CD14-positive monocyte (primary cell): ENCODE measurements around the gene GPRC5B. TPM values are rescaled to one million over a fixed set of nuclear protein-coding genes. Genes with fewer than 3 reads are reported as not detected.

ENCODE experiments used
- DNase-seq, 3 donors: peaks; one replicate each; pipeline ENCODE4 v3.0.0-alpha.2; 2011 to 2022
- H2AFZ ChIP-seq: 2 replicates; pipeline ENCODE4 v1.6.0; 2012; ENCODE audit warnings: mild to moderate bottlenecking, low read depth, low read length, inconsistent platforms; ENCODE audit not compliant: insufficient read depth, poor library complexity, severe bottlenecking
- H3K27ac ChIP-seq, 2 donors: 1 replicate in 1 of 2; 2 replicates in 1 of 2; pipeline ENCODE4 v1.5.1; 2012 to 2013; ENCODE audit warnings: low read length in 2 of 2, control low read depth in 1 of 2, inconsistent platforms in 1 of 2, low read depth in 1 of 2, mild to moderate bottlenecking in 1 of 2
- H3K27me3 ChIP-seq, 2 donors: one replicate each; pipeline versions ENCODE4 v1.6.0 to v1.6.1; 2011 to 2013; ENCODE audit warnings: low read length in 2 of 2; ENCODE audit not compliant: control insufficient read depth in 2 of 2, insufficient read depth in 2 of 2
- H3K36me3 ChIP-seq, 2 donors: replicated peaks in 1 of 2; 1 replicate in 1 of 2; 2 replicates in 1 of 2; pipeline versions ENCODE4 v1.5.1 to v1.6.1; 2012 to 2013; ENCODE audit warnings: low read length in 2 of 2, control low read depth in 1 of 2, inconsistent platforms in 1 of 2, mild to moderate bottlenecking in 1 of 2; ENCODE audit not compliant: insufficient read depth in 2 of 2, control insufficient read depth in 1 of 2
- H3K4me1 ChIP-seq, 2 donors: 1 replicate in 1 of 2; 2 replicates in 1 of 2; pipeline versions ENCODE4 v1.5.1 to v1.6.1; 2012 to 2013; ENCODE audit warnings: low read length in 2 of 2, control low read depth in 1 of 2, inconsistent platforms in 1 of 2, mild to moderate bottlenecking in 1 of 2, moderate library complexity in 1 of 2; ENCODE audit not compliant: insufficient read depth in 2 of 2, control insufficient read depth in 1 of 2
- H3K4me2 ChIP-seq: replicated peaks from 2 replicates; pipeline ENCODE3; 2012; ENCODE audit warnings: low read length, moderate library complexity, mild to moderate bottlenecking; ENCODE audit not compliant: poor library complexity, severe bottlenecking; ENCODE audit errors: extremely low read depth
- H3K4me3 ChIP-seq, 3 experiments: fragments of 200-600 bp in 1 of 3; sonication (generic) in 1 of 3; replicated peaks in 1 of 3; 1 replicate in 2 of 3; 2 replicates in 1 of 3; pipeline ENCODE4 v1.5.1; 2011 to 2013; ENCODE audit warnings: low read length in 3 of 3, mild to moderate bottlenecking in 3 of 3, control low read depth in 2 of 3, low read depth in 2 of 3, inconsistent platforms in 1 of 3, moderate library complexity in 1 of 3
- H3K79me2 ChIP-seq: 2 replicates; pipeline ENCODE4 v1.6.0; 2012; ENCODE audit warnings: mild to moderate bottlenecking, control low read depth, inconsistent platforms, low read length, moderate library complexity; ENCODE audit not compliant: insufficient read depth
- H3K9ac ChIP-seq: 2 replicates; pipeline ENCODE4 v1.6.0; 2017; ENCODE audit warnings: low read length, mild to moderate bottlenecking; ENCODE audit not compliant: insufficient read depth, poor library complexity, severe bottlenecking
- H3K9me3 ChIP-seq, 2 donors: replicated peaks in 1 of 2; 1 replicate in 1 of 2; 2 replicates in 1 of 2; pipeline versions ENCODE4 v1.5.1 to v1.6.1; 2012 to 2013; ENCODE audit warnings: low read length in 2 of 2, control low read depth in 1 of 2; ENCODE audit not compliant: control insufficient read depth in 1 of 2, insufficient read depth in 1 of 2
- H4K20me1 ChIP-seq: 2 replicates; pipeline ENCODE4 v1.6.0; 2012; ENCODE audit warnings: mild to moderate bottlenecking, low read length, control low read depth, moderate library complexity; ENCODE audit not compliant: insufficient read depth
- H3K27ac Mint-ChIP-seq, 7 donors: one replicate each; pipeline ENCODE4 v1.8.0; 2020; ENCODE audit warnings: mild to moderate bottlenecking in 7 of 7, mixed read lengths in 7 of 7, moderate library complexity in 6 of 7, inconsistent platforms in 2 of 7
- H3K27me3 Mint-ChIP-seq, 3 donors: one replicate each; pipeline ENCODE4 v1.8.0; 2021 to 2022; ENCODE audit warnings: low read depth in 3 of 3, mild to moderate bottlenecking in 3 of 3, mixed read lengths in 3 of 3, moderate library complexity in 3 of 3, inconsistent platforms in 1 of 3
- H3K36me3 Mint-ChIP-seq, 2 donors: one replicate each; pipeline ENCODE4 v1.8.0; 2020; ENCODE audit warnings: mixed read lengths in 2 of 2, inconsistent platforms in 1 of 2, mild to moderate bottlenecking in 1 of 2
- H3K4me1 Mint-ChIP-seq: one replicate; pipeline ENCODE4 v1.8.0; 2020; ENCODE audit warnings: mild to moderate bottlenecking, mixed read lengths
- H3K4me3 Mint-ChIP-seq, 2 donors: one replicate each; pipeline ENCODE4 v1.8.0; 2020; ENCODE audit warnings: mild to moderate bottlenecking in 2 of 2, mixed read lengths in 2 of 2, moderate library complexity in 1 of 2
- H3K9me3 Mint-ChIP-seq, 7 donors: one replicate each; pipeline ENCODE4 v1.8.0; 2020 to 2022; ENCODE audit warnings: mixed read lengths in 7 of 7, mild to moderate bottlenecking in 6 of 7, moderate library complexity in 6 of 7, inconsistent platforms in 2 of 7
- CTCF ChIP-seq: fragments of 200-600 bp; IDR thresholded peaks from one replicate; pipeline ENCODE4 v1.8.0; 2022; ENCODE audit warnings: antibody characterized with exemption, mild to moderate bottlenecking
- WGBS: methylation state at CpG from one replicate; pipeline ENCODE4 v1.1.5; 2013; ENCODE audit warnings: missing lambda C conversion rate; ENCODE audit not compliant: insufficient coverage; 5-methylcytosine and 5-hydroxymethylcytosine counted together
- intact Hi-C, 2 donors: fragments of 100-400 bp; cut with micrococcal nuclease; formaldehyde crosslinking; loops; one replicate each; pipeline versions ENCODE4 v1.15.0 to v1.15.1; 2023
- polyA plus RNA-seq, 3 donors: library from polyadenylated mRNA; depleted of rRNA in 1 of 3; unstranded in 2 of 3; stranded (reverse) in 1 of 3; fragments of 300-500 nt in 2 of 3; fragments of >200 nt in 1 of 3; fragmentation: Illumina TruSeq in 2 of 3; gene quantifications; 1 replicate in 2 of 3; 2 replicates in 1 of 3; pipeline ENCODE4 v1.2.3, GENCODE V29; 2012 to 2021

GPRC5B gene
- polyA plus RNA-seq, 3 donors, result 0.06 to 0.24 TPM; not detected in 1

GRCh38 chr16:19831678-19832077 is 53.0 kb downstream of the GPRC5B start:
- Histone ChIP-seq H3K4me3 (no peak overlapping the region), H3K36me3 (no peaks in the 10 kb centered on the region), H3K27ac (no peak overlapping the region), H4K20me1 (no peaks in the 10 kb centered on the region), H3K9ac (no peak overlapping the region), H3K79me2 (no peaks in the 10 kb centered on the region), H3K4me1 (peaks cover 0 to 2% of the 10 kb centered on the region in 2 donors), H2AFZ (no peak overlapping the region), H3K27me3 (no peaks in the 10 kb centered on the region), H3K4me2 (no peak overlapping the region), H3K9me3 (no peaks in the 10 kb centered on the region)
- DNase-seq, result no peak
- Mint-ChIP-seq H3K9me3 (peaks cover 0 to 2% (median 0%) of the 10 kb centered on the region in 7 donors), H3K27ac (no peak overlapping the region), H3K36me3 (no peaks in the 10 kb centered on the region), H3K27me3 (peaks cover 0 to 2% (median 2%) of the 10 kb centered on the region in 3 donors), H3K4me1 (peaks cover 7% of the 10 kb centered on the region), H3K4me3 (no peak overlapping the region)
- no peak for TF ChIP-seq CTCF
- 80% methylated on average over 1 of the region's 6 CpGs for WGBS
- intact Hi-C loops, result no loop called here

GRCh38 chr16:19830902-19831560 is 53.6 kb downstream of the GPRC5B start:
- H3K79me2 ChIP-seq, result no peaks in the 10 kb centered on the region
- no peak for DNase-seq
- peaks cover 0 to 2% of the 10 kb centered on the region in 2 donors for H3K4me1 ChIP-seq

More at GRCh38 chr16:19830902-19831560, 53.6 kb downstream of the GPRC5B start:
- no peaks in the 10 kb centered on the region for H3K9me3 ChIP-seq
- intact Hi-C loops, result no loop called here
- TF ChIP-seq CTCF, result no peak
- 86% methylated on average over 1 of the region's 5 CpGs for WGBS
- no peak overlapping the region for H3K9ac ChIP-seq
- peaks cover 0 to 2% (median 2%) of the 10 kb centered on the region in 3 donors for H3K27me3 Mint-ChIP-seq
- no peaks in the 10 kb centered on the region for H3K36me3 Mint-ChIP-seq
- no peak overlapping the region for H3K27ac Mint-ChIP-seq
- no peak overlapping the region for H3K27ac ChIP-seq
- no peak overlapping the region for H3K4me3 Mint-ChIP-seq
- H3K4me2 ChIP-seq, result no peak overlapping the region
- H4K20me1 ChIP-seq, result no peaks in the 10 kb centered on the region
- H3K27me3 ChIP-seq, result no peaks in the 10 kb centered on the region
- peaks cover 5% of the 10 kb centered on the region for H3K4me1 Mint-ChIP-seq
- H2AFZ ChIP-seq, result no peak overlapping the region
- no peaks in the 10 kb centered on the region for H3K36me3 ChIP-seq
- peaks cover 0 to 2% (median 0%) of the 10 kb centered on the region in 7 donors for H3K9me3 Mint-ChIP-seq
- no peak overlapping the region for H3K4me3 ChIP-seq
